GM19239 (cell line): ENCODE measurements around the gene RAB10.
"Not testable (repeated sequence)": the region's sequence is repeated elsewhere in the genome, so short reads cannot be mapped to it uniquely, and the experiment has no call there.

Source experiments
- DNase-seq: peaks from one replicate; pipeline ENCODE4 v3.0.0; 2011; ENCODE audit warnings: low spot score; ENCODE audit not compliant: insufficient read length
- FAIRE-seq: peaks from 2 replicates; lab custom pipeline; 2011; peaks lifted over from hg19 to GRCh38; lab: Jason Lieb, UNC

RAB10 gene

DNA sequence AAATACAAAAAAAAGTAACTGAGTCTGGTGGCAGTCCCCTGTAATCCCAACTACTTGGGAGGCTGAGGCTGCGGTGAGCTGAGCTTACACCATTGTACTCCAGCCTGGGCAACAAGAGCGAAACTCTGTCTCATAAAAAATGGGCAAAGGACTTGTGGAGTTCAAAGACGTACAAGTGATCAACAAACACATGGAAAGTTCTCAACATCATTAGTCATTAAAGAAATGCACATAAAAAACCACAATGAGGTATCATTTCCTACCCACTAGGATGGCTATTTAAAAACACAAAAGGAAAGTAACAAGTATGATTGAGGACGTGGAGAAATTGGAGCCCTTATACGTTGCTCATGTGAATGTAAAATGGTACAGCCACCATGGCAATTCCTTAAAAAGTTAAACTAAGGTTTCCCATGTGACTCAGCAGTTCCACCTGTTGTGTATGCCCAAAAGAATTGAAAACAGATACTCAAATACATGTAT, 52.3 kb downstream of the RAB10 start:
- DNase-seq: no peak
- FAIRE-seq: peak; percentile 51

DNA sequence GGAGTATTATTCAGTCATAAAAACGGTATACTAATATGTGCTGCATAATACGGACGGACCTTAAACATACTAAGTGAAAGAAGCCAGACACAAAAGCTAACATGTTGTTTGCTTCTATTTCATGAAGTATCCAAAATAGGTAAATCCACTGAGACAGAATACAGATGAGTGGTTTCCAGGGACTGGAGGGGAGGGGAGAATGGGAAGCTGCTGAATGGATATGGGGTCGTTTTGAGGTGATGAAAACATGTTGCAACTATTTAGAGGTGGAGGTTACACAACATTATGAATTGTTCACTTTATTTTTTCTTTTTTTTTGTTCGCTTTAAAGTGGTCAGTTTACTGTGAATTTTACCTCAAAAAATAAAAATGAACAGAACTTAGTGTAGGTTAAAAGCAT, 52.9 kb downstream of the RAB10 start:
- DNase-seq (no peak), FAIRE-seq (no peak)

DNA sequence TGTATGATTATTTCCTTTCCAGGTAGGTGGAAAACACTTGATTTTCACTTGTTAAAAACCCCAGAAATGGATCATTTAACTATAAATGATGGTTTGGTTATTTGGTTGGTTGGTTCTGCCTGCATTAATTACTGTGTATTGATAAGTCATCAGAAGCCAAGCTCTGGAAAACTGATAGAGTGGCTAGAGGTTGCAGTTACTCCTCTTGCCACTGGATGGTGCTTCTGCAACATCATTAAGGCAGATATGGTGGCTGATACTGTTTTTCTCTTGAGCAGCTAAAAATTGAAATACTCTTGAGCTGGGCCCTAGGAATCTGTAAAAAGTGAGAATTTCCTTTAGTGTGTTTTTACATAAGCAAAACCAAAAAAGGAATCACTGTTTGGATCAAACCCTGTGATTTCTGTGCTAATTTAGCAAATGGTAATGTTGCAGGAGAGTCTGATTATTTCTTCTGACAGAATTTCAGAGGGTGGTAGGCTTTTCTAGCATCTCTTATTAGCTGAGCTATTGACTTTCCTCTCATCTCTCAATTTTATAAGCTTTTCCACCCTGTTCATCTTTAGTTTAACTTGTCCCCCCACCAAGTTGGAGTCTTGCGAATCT, 54.3 kb downstream of the RAB10 start:
- FAIRE-seq (peak; percentile 71), DNase-seq (peak; percentile 16)

DNA sequence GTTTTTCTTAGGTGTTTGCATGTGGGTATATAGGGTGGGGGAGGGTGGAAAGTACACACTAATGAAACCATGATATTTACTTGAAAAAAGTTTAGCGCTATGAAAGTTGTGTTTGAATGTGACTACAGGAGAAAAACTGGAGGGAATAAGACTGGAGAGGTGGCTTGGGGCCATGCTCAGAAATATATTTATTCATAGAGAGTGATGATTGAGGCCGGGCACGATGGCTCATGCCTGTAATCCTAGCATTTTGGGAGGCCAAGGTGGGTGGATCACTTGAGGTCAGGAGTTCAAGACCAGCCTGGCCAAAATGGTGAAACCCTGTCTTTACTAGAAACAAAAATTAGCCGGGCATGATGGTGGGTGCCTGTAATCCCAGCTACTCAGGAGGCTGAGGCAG, 55.0 kb downstream of the RAB10 start:
- not testable (repeated sequence) for FAIRE-seq, DNase-seq

DNA sequence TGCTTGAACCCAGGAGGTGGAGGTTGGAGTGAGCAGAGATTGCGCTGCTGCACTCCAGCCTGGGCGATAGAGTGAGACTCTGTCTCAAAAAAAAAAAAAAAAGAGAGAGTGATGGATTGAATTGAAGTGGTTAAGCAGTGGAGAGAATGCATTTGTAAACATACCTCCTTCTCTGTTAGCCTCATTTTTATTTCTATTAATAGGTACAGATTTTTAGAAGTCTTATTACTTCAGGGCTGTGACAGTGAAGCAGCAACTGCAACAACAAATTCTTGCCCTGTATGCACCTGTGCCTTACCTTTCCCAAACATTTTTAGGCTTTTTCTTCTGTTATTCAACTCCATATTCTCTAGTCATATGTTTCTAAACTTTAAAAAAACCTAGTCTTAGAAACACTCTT, 55.5 kb downstream of the RAB10 start:
- FAIRE-seq (no peak), DNase-seq (no peak)

DNA sequence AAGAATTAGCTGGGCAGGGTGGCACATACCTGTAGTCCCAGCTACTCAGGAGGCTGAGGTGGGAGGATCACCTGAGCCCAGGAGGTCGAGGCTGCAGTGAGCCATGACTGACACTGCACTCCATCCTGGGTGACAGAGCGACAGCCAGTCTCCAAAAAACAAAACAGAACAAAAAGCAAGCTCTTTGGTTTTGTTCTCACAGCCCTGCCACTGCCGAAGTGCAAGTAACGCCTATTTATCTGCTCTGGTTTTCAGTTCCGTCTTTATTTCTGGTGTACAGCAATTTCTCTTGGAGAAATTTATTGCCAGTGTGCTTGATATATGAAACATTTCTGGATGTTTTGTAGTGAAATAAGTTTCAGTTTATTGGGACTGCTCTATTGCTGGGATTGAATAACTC, 61.9 kb downstream of the RAB10 start:
- FAIRE-seq: no peak
- no peak for DNase-seq

DNA sequence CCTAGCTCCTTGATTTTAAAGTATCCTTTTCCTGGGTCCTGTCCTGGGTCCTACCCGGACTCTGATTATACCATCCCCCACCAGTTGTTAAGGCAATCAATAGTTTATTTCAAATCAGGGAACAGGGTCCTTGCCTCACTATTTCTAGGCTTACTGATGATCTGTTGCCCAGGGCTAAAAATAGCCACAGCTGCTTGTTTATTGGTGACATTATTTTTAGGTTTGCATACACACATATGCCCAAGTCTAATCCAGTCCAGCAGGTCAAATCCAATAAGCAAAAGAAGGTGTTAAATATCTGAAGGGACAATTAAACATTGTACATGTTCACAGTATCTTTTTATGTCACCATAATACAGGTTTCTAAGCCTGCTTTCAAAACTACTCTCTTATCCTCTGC, 66.0 kb downstream of the RAB10 start:
- DNase-seq (no peak), FAIRE-seq (no peak)

DNA sequence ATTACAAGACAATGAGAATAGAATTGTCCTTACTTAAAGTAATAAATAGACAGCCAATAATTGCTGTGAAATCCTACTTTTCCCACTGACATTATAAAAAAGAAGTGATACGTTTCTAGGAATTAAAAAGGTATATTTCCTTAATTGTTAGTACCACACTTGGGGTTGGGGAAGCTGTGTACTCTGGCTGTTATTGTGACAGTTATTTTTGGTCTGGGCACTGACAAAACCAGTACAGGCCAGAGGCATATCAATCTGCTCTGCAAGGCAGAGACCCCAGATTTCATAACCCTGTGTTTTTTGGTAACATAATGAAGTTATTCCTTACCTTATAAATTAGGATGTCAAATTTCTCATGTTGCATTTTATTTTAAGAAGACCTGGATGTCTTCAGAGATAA, 66.5 kb downstream of the RAB10 start:
- DNase-seq (no peak), FAIRE-seq (no peak)

DNA sequence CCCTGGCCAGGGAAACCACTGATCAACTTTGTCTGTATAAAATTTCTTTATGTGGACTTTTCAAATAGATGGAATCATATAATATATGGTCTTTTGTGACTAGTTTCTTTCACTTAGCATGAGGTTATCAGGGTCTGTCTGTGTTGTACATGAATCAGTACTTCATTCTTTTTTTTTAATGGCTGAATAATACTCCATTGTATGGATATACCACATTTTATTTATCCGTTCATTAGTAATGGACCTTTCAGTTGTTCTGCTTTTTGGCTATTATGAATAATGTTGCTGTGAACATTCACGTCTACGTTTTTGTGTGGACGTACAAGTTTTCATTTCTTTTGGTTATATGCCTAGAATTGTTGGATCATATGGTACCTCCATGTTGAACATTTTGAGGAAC, 69.9 kb downstream of the RAB10 start:
- no peak for FAIRE-seq
- no peak for DNase-seq

DNA sequence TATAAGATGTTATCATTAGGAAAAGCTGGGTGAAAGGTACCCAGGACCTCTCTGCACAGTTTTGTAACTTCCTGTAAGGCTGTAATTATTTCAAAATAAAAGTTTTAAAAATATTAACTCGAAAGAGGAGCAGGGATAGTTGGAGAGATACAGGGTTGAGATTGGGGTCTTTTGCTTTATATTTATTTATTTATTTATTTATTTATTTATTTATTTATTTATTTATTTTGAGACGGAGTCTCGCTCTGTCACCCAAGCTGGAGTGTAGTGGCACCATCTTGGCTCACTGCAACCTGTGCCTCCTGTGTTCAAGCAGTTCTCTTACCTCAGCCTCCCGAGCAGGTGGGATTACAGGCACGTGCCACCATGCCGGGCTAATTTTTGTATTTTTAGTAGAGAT, 74.8 kb downstream of the RAB10 start:
- DNase-seq: not testable (repeated sequence)

DNA sequence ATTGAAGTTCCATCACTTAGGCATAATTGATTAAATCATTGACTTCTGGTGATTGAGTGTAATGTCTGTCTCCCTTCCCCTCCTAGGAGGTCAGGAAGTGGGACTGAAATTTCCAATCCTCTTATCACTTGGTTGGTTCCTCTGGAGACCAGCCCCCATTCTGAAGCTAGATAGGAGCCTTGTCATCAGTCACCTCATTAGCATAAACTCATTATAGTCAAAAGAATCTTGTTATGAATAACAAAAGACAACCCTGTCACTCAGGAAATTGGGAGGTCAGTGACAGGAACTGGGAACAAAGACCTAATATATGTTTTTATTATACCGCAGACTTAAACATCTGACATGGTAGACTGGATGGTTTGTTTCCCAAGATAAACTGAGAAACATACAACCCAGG, 78.3 kb downstream of the RAB10 start:
- no peak for FAIRE-seq

More for the DNA sequence above, 74.8 kb downstream of the RAB10 start:
- FAIRE-seq: not testable (repeated sequence)

DNA sequence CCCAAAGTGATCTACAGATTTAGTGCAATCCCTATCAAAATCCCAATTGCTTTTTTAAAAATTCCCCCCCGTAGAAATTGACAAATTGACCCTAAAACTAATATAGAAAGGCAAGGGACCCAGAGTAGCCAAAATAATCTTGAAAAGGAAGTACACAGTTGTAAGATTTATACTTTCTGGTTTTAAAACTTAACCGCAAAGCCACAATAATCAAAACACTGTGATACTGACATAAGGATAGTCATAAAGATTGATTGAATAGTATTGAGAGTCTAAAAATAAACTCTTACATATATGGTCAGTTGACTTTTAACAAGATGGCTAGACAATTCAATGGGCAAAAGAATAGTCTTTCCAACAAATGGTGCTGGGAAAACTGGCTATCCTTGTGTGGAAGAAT, 80.3 kb downstream of the RAB10 start:
- FAIRE-seq (no peak), DNase-seq (no peak)

More for the DNA sequence above, 78.3 kb downstream of the RAB10 start:
- DNase-seq: no peak

DNA sequence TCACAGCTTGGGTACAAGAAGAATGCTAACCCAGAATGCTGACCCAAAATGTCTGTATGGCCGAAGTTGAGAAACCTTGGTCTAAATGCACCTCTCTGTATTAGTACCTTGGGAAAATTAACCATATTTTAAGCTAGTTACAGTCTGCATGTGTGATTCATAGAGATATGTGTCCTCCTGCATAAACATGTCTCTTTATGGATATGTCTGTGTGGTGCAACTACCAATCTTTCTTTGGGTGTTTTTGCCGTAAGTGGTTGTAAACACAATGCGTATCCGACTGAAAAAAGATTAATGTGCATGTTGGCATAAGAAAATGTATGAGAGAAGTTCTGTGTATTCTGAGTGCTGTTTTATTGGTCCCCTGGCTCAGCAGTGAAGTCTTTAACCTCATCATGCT, 84.8 kb downstream of the RAB10 start:
- DNase-seq: no peak
- FAIRE-seq: no peak

DNA sequence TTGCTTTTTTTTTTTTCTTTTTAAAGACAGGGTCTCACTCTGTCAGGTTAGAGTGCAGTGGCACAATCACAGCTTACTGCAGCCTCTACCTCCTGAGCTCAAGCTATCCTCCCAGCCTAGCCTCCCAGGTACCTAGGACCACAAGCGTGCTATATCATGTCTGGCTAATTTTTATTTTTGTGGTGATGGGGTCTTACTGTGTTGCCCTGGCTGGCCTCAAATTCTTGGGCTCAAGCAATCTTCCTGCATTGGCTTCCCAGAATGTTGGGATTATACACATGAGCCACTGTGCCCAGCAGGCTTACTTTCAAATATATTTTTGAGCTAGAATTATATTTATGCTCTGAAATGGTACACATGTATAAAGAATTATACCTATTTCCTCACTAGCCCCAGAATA, 85.6 kb downstream of the RAB10 start:
- FAIRE-seq: no peak
- DNase-seq: no peak

DNA sequence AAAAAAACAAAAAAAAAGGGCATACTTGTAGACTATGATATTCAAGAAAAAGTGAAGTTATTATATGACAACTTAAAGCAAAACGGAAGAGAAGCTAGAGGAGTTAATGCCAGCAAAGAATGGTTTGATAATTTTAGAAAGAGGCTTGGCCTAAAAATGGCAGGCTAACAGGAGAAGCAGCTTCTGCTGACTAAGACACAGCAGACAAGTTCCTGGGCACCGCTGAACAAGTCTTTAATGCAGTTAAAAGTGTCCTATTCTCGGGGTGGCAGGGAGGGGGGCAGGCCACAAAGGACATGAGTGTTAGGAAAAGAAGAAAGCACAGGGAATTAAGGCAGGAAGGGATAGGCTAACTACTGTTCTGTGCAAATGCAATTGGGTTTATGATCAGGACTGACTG, 88.7 kb downstream of the RAB10 start:
- DNase-seq (no peak), FAIRE-seq (no peak)

DNA sequence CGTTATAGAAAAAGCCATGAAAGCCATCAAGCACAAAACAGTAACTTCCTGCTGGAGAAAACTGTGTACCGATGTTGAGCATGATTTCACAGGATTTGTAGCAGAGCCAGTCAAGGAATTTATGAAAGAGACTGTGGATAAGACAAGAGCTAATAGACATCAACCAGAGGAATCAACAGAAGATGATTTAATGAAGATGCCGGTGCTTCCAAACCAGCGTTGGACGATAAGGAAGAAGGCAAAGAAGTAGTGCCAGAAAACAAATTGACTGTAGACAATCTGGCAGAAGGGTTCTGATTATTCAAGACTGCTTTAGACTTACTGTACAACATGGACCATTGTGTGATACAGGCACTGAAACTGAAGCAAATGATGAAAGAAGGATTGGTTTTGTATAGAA, 89.5 kb downstream of the RAB10 start:
- FAIRE-seq (no peak), DNase-seq (no peak)

DNA sequence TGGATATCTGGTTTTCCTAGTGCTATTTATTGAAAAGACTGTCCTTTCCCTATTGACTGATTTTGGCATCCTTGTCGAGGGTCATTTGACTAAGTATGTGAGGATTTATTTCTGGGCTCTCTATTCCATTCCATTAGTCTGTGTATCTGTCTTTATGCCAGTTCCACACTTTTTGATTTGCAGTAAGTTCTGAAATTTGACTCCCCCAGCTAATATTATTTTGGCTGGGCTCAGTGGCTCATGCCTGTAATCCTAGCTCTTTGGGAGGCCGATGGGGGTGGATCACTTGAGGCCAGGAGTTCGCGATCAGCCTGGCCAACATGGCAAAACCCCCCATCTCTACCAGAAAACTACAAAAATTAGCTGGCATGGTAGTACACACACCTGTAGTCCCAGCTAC, 92.2 kb downstream of the RAB10 start:
- no peak for FAIRE-seq

DNA sequence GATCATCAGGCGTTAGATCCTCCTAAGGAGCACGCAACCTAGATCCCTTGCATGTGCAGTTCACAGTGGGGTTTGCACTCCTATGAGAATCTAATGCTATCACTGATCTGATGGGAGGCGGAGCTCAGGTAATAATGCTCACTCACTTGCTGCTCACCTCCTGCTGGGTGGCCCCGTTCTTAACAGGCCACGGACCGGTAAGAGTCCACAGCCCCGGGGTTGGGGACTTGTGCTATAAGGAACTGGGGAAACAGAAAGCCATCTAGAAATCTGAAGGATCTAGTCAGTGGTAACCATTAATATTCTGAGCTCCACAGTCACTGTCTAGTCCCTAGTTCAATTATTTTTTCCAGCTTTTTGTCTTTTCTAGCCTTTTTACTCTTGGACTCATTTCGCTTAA, 94.3 kb downstream of the RAB10 start:
- DNase-seq: no peak
- FAIRE-seq: no peak

More for the DNA sequence above, 92.2 kb downstream of the RAB10 start:
- no peak for DNase-seq

DNA sequence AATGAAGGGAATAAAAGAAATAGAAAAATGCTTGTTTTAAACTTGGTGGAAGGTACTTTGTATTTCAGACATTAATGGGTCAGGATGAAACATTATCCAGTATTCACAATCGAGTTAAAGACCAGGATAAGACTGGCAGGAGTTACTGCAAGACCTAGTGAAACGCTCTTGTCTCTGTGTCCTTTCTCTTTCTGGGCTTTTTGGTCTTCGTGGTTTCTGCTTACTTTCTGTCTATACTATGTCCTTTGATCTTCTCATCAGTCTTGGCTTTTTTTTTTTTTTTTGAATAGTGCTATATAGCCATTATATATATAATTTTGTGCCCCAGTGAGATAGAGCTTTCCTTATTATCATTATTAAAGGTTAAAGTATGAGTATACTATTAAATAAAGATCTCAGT, 96.9 kb downstream of the RAB10 start:
- peak; percentile 58 for FAIRE-seq
- no peak for DNase-seq

DNA sequence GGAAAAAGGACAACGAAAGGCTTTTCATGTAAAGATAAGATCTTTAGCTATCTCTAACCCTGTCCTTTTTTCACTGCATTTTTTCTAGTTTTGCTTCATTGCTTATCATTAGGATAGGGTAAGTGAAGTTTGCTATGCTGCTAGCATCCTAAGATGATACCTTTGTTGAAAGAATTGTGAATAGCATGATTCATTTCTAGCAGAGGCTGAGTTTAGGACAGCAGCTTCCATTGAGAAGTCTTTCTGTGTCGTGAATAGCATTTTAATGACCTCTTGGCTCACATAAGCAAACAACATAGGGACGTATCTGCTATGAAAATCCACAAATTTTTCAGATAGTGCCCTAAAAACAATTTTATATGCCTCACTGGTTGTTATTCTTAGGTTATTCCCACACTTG, 102.6 kb downstream of the RAB10 start:
- no peak for FAIRE-seq
- DNase-seq: no peak

DNA sequence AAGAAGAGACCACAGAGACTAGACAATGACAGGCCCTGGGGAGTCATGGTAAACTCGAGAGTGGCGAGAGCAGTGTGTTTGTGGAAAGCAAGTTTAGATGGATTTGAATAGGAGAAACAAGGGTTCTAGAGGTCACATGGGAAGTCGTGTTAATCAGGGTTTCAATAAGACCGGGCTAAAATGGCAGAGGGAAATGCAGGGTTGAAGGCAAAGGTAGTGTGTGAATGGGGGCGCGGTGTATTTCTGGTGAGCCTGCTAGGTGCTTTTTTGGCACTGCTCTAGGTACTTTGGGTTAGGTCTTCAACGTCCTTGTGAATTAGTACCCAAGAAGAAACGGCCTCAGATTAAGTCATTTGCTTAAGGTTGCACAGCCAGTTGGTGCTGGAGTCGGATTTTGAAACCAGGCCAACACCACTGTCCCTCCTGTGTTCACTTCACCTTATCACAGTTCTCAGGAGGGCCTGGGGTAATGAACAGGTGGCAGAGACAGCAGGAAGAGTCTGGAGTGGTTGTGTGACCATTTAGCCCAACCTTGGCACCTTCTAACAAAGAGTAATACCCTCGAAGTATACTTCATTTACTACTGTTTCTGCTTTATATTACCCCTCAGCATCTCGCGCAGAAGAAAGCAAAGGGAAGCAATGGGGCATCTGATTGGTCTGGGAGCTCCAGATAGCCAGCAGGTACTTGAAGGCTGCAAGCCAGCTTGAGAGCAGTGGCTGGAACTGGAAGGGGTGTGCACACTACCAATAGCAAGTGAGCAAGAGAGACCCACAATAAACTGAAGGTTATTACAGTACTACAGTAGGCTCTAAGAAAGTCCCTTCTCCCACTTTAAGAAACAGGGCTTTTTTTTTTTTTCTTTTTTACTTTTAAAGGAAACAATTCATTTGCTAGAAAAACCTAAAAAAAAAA, 105.6 kb downstream of the RAB10 start:
- FAIRE-seq: no peak
- no peak for DNase-seq
